HG03060 (cell line): ENCODE data around the gene HEMK1.

Experiments used
- ATAC-seq: cut with Tn5 transposase; IDR thresholded peaks from one replicate; pipeline ENCODE4 v1.9.1; 2021; ENCODE audit warnings: low read depth, moderate number of reproducible peaks; ENCODE audit not compliant: unreplicated experiment

The HEMK1 gene

DNA sequence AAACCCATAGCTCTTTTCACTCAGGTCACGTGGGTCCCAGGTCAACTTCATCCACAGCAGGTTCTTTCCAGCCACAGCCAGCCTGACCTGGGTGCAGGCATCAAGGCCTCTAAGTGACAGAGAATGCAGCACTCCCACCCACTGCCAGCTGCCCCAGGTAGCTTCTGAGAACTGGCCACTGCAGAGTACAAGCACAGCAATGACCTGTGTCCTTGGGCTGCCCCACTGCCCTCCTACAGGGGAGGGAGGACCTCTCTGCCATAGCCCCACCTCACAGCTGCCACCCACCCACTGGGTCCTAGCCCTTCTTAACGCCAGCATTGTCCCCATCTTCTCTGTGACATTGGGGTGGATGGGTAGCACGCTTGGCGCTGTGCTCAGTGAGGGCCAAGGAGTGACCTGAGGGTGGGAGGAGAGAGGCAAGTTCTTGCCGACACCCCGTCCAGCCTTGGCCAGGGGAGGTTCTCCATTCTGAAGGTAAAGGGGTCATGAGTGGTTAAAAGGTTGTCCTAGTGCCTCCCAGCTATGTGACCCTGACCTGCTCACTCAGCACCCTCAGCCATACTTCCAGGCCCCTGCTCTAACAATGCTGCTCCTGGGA is 29.9 kb downstream of the HEMK1 start:
- ATAC-seq: no peak

- no peak for ATAC-seq
These were observed 30.4 kb downstream of the HEMK1 start for GRCh38 chr3:50599716-50600118.

DNA sequence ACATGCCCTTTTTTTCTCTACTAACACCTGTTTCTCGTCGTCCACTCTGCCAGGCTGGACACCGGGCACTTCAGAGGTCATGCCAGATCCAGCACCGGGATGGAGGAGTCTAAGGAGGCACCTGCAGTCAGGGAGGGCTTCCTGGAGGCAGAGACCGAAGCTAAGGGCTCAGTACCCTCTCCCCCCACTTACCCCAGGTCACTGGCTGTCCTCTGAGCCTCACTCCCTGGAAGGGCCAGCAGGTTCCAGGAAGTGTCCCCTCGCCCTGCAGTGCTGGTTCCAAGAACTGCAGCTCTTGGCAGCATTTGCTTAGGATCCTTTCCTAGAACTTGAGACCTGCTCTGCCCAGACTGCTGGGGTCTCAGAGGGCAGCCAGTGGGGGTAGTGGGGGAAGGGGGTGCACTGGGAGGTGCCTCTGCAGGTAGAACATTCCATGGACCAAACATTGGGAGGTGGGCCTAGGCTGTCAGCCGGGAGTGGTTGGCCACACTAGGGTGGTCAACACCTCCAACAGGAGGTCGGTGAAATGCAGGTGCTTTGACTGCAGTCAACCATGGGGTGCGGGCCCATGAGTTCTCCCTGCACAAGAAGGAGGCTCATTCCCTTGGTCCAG is 30.9 kb downstream of the HEMK1 start:
- ATAC-seq: no peak

GRCh38 chr3:50600841-50601591 is 31.7 kb downstream of the HEMK1 start:
- ATAC-seq: peak; percentile 45

- ATAC-seq: no peak
These were observed 33.4 kb downstream of the HEMK1 start for GRCh38 chr3:50602595-50603191.

GRCh38 chr3:50603261-50604109 is 34.2 kb downstream of the HEMK1 start:
- no peak for ATAC-seq

GRCh38 chr3:50604110-50604621 is 34.8 kb downstream of the HEMK1 start:
- no peak for ATAC-seq

DNA sequence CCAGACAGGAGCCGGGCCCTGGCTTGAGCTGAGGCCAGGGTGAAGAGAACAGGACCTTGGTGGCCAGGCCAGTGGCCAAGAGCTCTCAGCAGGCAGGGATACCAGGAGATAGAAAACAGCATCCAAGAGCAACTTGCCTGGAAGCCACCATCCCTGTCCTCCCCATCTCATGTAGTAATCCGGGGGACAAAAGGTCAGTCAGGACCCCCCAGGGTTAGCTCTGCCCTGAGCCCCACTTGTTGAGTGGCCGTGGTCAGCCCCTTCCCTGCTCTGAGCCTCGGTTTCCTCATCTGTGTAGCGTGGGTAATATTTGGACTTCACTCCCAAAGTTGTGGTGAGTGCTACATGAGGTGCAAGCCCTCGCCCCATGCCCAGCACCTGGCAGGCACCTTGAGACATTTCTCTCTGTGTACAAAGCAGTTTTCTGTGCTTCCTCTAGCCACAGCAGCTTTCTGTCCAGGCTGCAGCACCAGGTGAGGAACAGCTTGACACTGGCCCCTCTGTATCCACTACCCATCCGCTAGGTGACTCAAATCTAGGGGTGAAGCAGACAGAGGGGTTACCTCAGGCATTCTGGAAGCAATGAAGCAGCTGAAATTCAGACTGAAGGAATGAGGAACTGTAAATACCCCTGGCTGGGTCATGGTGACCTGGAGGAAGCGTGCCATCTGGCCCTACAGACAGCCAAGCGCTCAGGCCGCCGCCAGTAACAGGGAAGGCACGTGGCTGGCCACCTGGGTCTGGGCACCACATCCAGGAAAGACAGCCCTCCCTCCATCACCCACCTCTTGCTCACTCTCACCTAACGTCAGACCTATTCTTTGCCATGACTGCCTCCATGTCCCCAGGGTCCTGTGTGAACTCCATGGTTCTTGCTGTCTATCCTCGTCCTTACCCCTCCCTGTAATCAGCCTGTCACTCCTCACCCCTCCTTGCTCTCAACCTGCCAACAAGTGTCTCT is 35.6 kb downstream of the HEMK1 start:
- no peak for ATAC-seq

DNA sequence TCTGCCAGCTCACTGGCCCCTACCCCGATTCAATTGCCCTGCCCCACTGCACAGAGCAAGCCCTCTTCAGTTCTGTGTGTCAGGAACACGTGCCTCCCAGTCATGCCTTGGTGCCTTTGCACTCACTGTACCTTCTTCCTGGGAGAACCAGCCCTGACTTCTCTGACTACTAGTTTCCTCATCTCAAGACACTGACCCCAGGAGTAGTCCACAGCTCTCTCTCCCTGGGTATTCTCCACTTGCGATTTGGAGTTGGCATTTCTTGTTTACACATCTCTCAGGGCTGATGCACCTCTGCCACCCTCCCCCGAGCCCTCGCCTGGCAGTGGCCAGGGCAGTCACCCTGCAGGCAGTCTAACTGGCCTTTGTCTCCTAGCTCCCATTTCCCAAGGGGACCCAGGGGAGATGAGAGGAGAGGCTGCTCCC is 36.6 kb downstream of the HEMK1 start:
- no peak for ATAC-seq

- ATAC-seq: no peak
These were observed 37.3 kb downstream of the HEMK1 start for GRCh38 chr3:50606596-50606995.

DNA sequence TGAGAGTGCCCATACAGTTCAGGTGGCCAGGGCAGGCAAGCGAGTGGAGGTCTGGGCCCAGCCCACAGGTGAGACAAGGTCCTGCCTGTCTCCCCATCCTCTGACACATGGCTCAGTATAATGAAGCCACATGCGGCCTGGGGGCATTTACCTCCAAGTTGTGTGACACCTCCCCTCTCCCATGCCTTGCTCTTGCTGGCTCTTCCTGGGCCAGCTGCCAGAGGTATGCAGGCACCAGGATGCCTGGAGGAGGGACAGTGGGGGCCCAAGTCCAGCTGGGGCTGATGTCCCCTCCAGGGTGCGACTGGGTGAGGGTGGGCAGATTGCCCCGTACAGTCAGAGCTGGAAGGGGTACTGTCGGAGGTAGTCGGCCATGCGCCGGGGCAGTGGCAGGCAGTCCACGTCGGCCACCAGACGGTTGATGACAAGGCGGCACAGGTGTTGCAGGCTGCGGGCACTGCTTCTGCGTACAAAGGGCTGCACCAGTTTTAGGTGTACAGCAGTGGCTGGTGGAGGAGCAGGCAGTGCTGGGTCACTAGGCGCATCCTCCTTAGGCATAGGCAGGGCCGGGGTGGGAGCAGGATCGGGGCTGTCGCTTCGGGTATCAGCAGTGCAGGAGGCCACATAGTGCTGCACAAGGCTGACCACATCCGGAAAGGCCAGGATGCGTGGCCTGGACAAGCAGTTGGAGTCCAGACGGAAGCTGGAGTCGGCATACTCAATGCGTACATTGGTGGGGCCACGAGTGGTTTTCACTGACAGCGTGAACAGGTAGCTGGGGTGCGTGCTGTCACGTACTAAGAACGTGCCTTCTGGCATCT is 38.2 kb downstream of the HEMK1 start:
- no peak for ATAC-seq

- ATAC-seq: no peak
These were observed 39.0 kb downstream of the HEMK1 start for GRCh38 chr3:50608278-50608677.

DNA sequence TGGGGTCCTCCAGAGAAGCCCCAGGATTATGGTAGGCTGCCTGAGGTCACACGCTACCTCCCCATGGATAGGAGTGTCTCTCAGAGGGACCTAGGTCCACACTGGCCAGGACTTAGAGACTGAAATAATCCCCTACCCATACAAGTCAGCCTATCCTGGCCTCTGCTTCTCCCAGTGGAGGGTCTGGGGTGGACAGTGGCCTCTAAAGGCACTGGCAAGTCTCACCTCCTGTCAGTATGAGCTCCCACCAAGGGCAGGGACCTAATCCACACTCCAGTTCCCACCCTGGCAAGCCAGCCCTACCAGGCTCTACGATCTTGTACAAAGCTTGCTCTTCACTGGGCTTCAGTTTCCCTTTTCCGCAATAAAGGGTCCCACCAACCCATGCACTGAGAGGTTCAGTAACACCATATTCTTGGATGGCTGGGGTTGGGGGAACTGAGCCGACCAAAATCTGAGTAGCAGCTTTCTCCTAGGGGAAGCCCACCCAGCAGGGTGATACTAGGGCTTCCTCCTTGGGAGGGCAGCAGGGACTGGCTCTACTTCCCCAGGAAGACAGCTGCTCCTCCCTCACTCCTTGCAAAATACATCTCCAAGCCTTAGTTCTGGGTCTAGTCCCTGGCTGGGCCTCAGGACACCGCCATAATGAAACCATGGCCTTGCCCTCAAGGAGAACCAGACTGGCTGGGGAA is 39.9 kb downstream of the HEMK1 start:
- ATAC-seq: no peak

- ATAC-seq: no peak
These were observed 40.4 kb downstream of the HEMK1 start for GRCh38 chr3:50609763-50610085.

DNA sequence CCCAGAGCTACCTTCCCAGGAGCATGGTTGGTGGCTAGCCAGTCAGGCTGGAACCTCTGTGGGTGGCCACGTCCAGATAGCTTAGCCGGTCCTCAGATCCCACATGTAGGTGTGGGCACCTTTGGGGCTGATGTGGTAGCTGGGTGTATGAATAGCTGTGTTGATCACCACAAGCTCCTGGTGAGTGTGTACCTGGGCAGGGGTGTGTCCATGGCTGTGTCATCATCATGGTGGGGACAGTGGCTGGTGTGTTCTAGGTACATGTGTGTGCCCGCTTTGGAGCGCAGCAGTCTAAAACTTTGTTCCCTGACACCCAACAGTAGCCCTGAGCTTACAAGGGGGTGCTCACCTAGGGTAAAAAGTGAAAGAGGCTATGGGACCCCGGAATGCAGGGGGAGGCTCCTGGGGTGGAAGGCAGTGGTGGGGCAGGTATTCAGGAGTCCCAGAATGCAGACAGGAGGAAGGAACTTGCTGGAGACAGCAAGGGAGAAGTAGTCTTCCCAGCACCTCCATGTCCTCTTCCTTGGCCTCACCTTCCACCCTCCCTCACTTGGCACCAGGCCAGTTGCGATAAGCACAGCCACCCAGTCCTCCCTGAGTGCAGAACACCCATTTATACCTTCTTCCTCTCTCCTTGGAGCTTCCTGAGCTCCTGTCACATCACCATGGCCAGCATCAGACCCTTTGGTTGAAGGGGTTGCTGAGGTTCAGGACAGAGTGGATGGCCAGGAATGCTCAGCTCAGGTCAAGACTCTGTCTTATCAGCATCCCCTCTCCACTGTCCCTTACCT is 41.1 kb downstream of the HEMK1 start:
- ATAC-seq: no peak

- ATAC-seq: no peak
These were observed 41.7 kb downstream of the HEMK1 start for GRCh38 chr3:50610992-50611463.
